Heart right ventricle (tissue), 16 donors: ENCODE data around the gene KLHL13. TPM values are rescaled to one million over a fixed set of nuclear protein-coding genes. Genes with fewer than 3 reads are reported as not detected.
A peak's percentile ranks its signal among the peaks of the same experiment; 100 is the strongest.
"Not testable (repeated sequence)": the region's sequence is repeated elsewhere in the genome, so short reads cannot be mapped to it uniquely, and the experiment has no call there.

Experiments used
- ATAC-seq, 8 donors: fragments of 200-7000 bp; cut with Tn5 transposase; one replicate each; pipeline ENCODE4 v1.9.1; 2020; ENCODE audit warnings: mild to moderate bottlenecking in 8 of 8, moderate library complexity in 8 of 8, moderate number of reproducible peaks in 1 of 8
- DNase-seq, 2 donors: peaks; one replicate each; pipeline ENCODE4 v3.0.0-alpha.2; 2020
- H3K27ac ChIP-seq, 10 donors: fragments of 200-600 bp; sonication (generic) in 2 of 10; one replicate each; pipeline versions ENCODE4 v1.5.0 to v1.8.0; 2020 to 2022; ENCODE audit warnings: mild to moderate bottlenecking in 3 of 10
- H3K27me3 ChIP-seq, 7 donors: fragments of 200-600 bp; one replicate each; pipeline ENCODE4 v1.8.0; 2021 to 2022; ENCODE audit warnings: mild to moderate bottlenecking in 2 of 7
- H3K36me3 ChIP-seq, 9 donors: fragments of 200-600 bp; sonication (generic) in 1 of 9; one replicate each; pipeline versions ENCODE4 v1.5.0 to v1.8.0; 2020 to 2022; ENCODE audit warnings: mild to moderate bottlenecking in 2 of 9
- H3K4me1 ChIP-seq, 9 donors: fragments of 200-600 bp; sonication (generic) in 1 of 9; one replicate each; pipeline versions ENCODE4 v1.5.0 to v1.8.0; 2020 to 2022; ENCODE audit warnings: mild to moderate bottlenecking in 4 of 9
- H3K4me3 ChIP-seq, 10 donors: fragments of 200-600 bp; sonication (generic) in 2 of 10; one replicate each; pipeline versions ENCODE4 v1.5.0 to v1.8.0; 2020 to 2022; ENCODE audit warnings: mild to moderate bottlenecking in 7 of 10, moderate library complexity in 2 of 10
- H3K9me3 ChIP-seq, 11 donors: fragments of 200-600 bp in 10 of 11; sonication (generic) in 2 of 11; one replicate each; pipeline versions ENCODE4 v1.5.0 to v1.8.0; 2013 to 2022; ENCODE audit warnings: mild to moderate bottlenecking in 2 of 11, control low read depth in 1 of 11, moderate library complexity in 1 of 11
- CTCF ChIP-seq, 9 donors: fragments of 200-600 bp; sonication (generic) in 2 of 9; IDR thresholded peaks; one replicate each; pipeline versions ENCODE4 v1.5.0 to v1.8.0; 2021 to 2022; ENCODE audit warnings: antibody characterized with exemption in 9 of 9, mild to moderate bottlenecking in 5 of 9, moderate library complexity in 1 of 9
- WGBS, 2 donors: extraction: QIAGEN DNeasy Blood & Tissue Kit; methylation state at CpG; one replicate each; pipeline ENCODE4 v1.1.7; 2013; ENCODE audit warnings: inconsistent platforms in 1 of 2; 5-methylcytosine and 5-hydroxymethylcytosine counted together
- intact Hi-C, 10 donors: fragments of 100-400 bp; cut with DNase I; formaldehyde crosslinking; loops; one replicate each; pipeline versions ENCODE4 v1.11.1 to v1.14.2; 2022
- polyA plus RNA-seq, 2 donors: library from polyadenylated mRNA; stranded (reverse); fragments of 200-250 nt; gene quantifications; one replicate each; pipeline ENCODE4 v1.2.3, GENCODE V29; 2013
- total RNA-seq, 10 donors: library from RNA; stranded (reverse); fragmentation: NEBNext Ultra II Directional in 3 of 10; extraction: Animal tissue kit (Norgen Biotek cat#: 25700) in 3 of 10; gene quantifications; one replicate each; pipeline versions ENCODE4 v1.2.1 to v1.2.4, GENCODE V29; 2021 to 2023
- donor health status: Arrhythmogenic right ventricular cardiomyopathy.
- donor health status: ischemic (EF 13 %, LVEDD 7.1; RV severe dilation, severe dysfunction).
- donor health status: healthy with polysubstance abuse.
- donor health status: DM: no; HTN: yes; CAD: no.
- donor health status: DM: no; HTN: no; CAD: no.
- donor health status: ischemic (EF 25% LVEDD 6.9; RV normal size, moderate dysfunction).
- donor health status: ischemic (EF 25% LVEDD 5.7; RV mildly dilated, moderate dysfunction).
- donor health status: healthy.
- donor health status: DM: yes; HTN: yes; CAD: no.
- donor health status: Ischemic cardiomyopathy.
- donor health status: ischemic (EF 35%, LVEDD 5.7; RV mildly dilated, moderate dysfunction).
- donor health status: nonischemic (EF 11% LVEDD 7.7; RV severe dilation, severe dysfunction).
- donor health status: DM: yes; HTN: yes; CAD: no.
- donor health status: PGD.
- donor health status: ischemic (EF 29% LVEDD 5.4; RV normal size, mild dysfunction).
- donor health status: nonischemic (EF 23%, LVEDD 6.1; RV moderate dilation, normal function).

KLHL13 gene
- total and polyA plus RNA-seq, 12 donors = 2.0 to 18.9 (median 10.1) TPM

- H3K4me3 ChIP-seq = no peak overlapping the region
- DNase-seq (no peak), ATAC-seq (no peak)
- peaks cover 0 to 13% (median 0%) of the 10 kb centered on the region in 11 donors for H3K9me3 ChIP-seq
- H3K27me3 ChIP-seq = no peaks in the 10 kb centered on the region
- no peak for TF ChIP-seq CTCF (IDR thresholded peaks at IDR 0.05)
- no peaks in the 10 kb centered on the region for H3K4me1 ChIP-seq
- no peaks in the 10 kb centered on the region for H3K36me3 ChIP-seq
- no peak overlapping the region for H3K27ac ChIP-seq
- intact Hi-C loops = no loop called here
Measured at GRCh38 chrX:118016422-118016821, 100.2 kb downstream of the KLHL13 start.

GRCh38 chrX:118002417-118002816 is 114.2 kb downstream of the KLHL13 start:
- 91 to 93% methylated on average over 6 of the region's 6 CpGs for WGBS, 2 donors
- H3K27ac ChIP-seq, DNase-seq, ATAC-seq, H3K9me3 ChIP-seq, H3K36me3 ChIP-seq, H3K4me3 ChIP-seq, H3K4me1 ChIP-seq, H3K27me3 ChIP-seq: not testable (repeated sequence)
- intact Hi-C loops = loop anchor here in 1 of 10 donors (10.0 kb wide), 1 partner anchor 112 kb away; the partner anchor contains the start of gene KLHL13

- no peaks in the 10 kb centered on the region for H3K27me3 ChIP-seq
- intact Hi-C loops = loop anchor here in 1 of 10 donors (10.0 kb wide), 1 partner anchor 114 kb away; the partner anchor contains the start of gene KLHL13
- H3K36me3 ChIP-seq = no peaks in the 10 kb centered on the region
- TF ChIP-seq CTCF (IDR thresholded peaks at IDR 0.05) = no peak
- DNase-seq (no peak), ATAC-seq (no peak)
- no peaks in the 10 kb centered on the region for H3K4me1 ChIP-seq
- no peak overlapping the region for H3K4me3 ChIP-seq
- H3K9me3 ChIP-seq = no peaks in the 10 kb centered on the region
- H3K27ac ChIP-seq = no peak overlapping the region
Measured at GRCh38 chrX:118000518-118000917, 116.1 kb downstream of the KLHL13 start.

GRCh38 chrX:117998171-117998570 is 118.4 kb downstream of the KLHL13 start:
- TF ChIP-seq CTCF (IDR thresholded peaks at IDR 0.05) = no peak
- H3K27me3 ChIP-seq = no peaks in the 10 kb centered on the region
- ATAC-seq = no peak

GRCh38 chrX:117996918-117997480 is 119.6 kb downstream of the KLHL13 start:
- intact Hi-C loops = loop anchor here in 6 of 10 donors (5.0 to 10.0 kb wide), 2 partner anchors 228 to 230 kb away; no protein-coding TSS in a partner anchor
- peak in 8 of 9 donors; percentile 13 to 50 (median 32) for TF ChIP-seq CTCF (IDR thresholded peaks at IDR 0.05)
- 44 to 45% methylated on average over 3 of the region's 3 CpGs for WGBS, 2 donors

More at GRCh38 chrX:117998171-117998570, 118.4 kb downstream of the KLHL13 start:
- no peaks in the 10 kb centered on the region for H3K4me1 ChIP-seq
- H3K4me3 ChIP-seq = no peak overlapping the region
- whole genome bisulfite sequencing, 2 donors = 86 to 88% methylated on average over 2 of the region's 2 CpGs
- H3K27ac ChIP-seq = no peak overlapping the region
- DNase-seq = no peak
- intact Hi-C loops = loop anchor here in 6 of 10 donors (5.0 to 10.0 kb wide), 2 partner anchors 227 to 229 kb away; no protein-coding TSS in a partner anchor
- H3K9me3 ChIP-seq = no peaks in the 10 kb centered on the region
- H3K36me3 ChIP-seq = no peaks in the 10 kb centered on the region

More at GRCh38 chrX:117996918-117997480, 119.6 kb downstream of the KLHL13 start:
- Histone ChIP-seq H3K36me3 (no peaks in the 10 kb centered on the region), H3K27ac (no peak overlapping the region), H3K4me3 (no peak overlapping the region), H3K4me1 (peaks cover 0 to 3% (median 0%) of the 10 kb centered on the region in 9 donors), H3K9me3 (no peaks in the 10 kb centered on the region), H3K27me3 (no peaks in the 10 kb centered on the region)
- DNase-seq (no peak), ATAC-seq (no peak)
